ENCODE measurements around the gene GPC5.

GPC5 gene

DNA sequence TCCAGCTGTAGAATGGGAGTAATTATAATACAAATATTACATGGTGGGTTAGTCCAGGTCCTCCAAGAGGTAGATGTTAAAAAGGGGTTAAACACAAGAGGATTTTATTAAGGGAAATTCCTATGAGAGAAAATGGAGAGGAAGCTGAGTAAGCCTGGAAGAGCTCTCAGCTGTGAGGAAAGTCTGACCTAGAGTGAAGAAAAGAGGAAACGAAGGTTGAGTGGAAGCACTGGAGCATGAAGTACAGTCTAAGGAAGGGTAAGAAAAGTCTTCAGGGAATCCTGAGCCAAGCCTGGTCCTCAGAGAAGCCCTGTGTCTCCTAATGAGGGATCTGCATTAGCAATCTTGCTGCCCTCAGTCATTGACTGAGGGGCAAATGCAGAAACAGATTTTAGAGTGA, 506.2 kb downstream of the GPC5 start:
- DNase-seq = no peak

DNA sequence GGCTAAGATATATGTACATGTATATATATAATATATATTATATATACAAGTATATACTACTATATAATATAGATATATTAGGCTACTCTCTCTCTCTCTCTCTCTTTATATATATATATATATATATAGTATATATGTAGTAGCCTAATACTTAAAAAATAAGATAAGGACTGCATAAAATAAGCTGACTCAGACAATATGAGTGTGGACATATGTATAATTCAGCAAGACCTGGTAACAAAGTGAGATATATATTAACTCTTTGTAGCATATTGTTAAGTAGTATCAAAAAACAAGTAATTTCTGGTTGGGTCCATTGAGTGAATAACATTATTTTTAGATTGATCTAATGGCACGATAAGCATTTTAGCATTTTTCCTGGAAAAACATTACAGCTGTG, 509.0 kb downstream of the GPC5 start:
- no peak for DNase-seq

DNA sequence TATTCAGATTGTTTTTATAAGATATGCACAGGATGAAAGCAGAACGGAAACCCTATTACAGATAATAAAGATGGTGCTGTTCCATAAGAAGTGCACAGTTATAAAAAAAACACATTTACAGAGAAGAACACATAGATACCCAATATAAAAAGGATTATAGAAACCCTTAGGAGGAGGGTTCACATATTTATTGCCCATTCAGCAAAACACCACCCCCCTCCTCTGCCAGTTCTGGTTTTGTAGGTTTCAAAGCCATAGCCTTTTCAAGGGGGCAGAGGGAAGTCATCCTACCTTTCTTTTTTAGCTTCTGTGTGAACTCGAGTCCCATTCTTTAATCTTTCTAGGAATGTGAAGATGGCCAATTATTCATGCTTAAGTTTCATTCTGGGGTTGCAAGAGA, 511.2 kb downstream of the GPC5 start:
- no peak for DNase-seq

DNA sequence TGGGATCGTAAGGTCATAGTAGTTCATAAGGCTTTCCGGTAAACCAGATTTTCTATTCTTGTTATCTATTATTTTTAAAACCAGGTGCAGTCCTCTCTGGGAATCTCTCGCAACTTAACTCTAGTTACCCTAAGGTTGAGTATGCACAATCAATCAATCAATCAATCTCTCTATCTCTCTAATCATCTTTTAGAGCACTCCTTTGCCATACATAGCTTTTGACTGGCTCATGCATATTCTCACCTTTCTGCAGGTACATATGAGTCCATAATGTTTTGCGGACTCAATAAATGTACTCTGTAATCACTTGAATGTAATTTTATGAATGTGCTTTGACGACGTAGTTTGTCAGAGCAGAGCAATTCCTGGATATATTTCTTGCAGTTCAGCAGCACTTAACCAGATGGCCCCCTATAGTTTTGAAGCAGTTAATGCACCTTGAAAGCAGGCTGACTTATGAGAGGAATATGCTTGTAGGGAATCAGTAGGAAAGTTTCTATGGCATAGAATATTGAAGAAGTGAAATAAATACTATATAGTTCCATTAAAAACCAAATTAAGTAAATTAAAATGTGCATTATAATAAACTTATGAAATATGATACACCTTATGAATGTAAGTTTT, 524.7 kb downstream of the GPC5 start:
- no peak for DNase-seq

DNA sequence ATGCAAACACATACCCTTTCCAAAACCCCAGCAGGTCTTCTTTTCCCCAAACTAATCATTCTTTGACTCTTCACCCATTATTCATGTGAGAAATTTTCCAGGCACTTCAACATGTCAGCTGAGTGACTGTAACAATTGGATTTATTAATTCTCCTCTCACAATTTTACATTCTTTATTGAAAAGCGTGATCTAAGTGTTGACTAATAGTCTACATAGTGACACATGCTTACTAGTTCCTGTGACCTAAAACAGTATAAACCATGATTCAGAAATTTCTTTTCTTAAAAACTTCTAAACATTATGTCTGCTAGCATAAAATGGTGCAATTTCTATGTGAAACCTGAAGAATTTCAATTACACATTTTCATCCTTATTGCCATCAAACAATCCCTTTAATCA, 532.3 kb downstream of the GPC5 start:
- DNase-seq = no peak

DNA sequence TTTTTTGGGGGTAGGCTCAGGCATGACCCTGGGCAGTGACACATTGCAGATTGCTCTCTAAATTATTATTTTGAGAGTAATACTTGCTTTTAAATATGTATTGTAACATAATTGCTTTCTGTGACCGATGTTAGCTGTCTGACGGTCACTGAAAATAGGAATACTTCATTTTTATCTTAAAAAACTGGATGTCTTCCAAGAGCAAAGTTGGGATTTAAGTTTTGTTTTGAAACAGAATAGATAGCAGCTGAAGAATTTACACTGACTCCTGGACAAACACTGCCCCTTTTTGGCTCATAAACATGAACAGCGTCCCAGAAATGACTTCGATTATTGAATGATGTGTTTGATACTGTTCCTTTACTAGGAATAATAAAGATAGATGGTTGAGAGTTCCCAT, 535.9 kb downstream of the GPC5 start:
- no peak for DNase-seq

DNA sequence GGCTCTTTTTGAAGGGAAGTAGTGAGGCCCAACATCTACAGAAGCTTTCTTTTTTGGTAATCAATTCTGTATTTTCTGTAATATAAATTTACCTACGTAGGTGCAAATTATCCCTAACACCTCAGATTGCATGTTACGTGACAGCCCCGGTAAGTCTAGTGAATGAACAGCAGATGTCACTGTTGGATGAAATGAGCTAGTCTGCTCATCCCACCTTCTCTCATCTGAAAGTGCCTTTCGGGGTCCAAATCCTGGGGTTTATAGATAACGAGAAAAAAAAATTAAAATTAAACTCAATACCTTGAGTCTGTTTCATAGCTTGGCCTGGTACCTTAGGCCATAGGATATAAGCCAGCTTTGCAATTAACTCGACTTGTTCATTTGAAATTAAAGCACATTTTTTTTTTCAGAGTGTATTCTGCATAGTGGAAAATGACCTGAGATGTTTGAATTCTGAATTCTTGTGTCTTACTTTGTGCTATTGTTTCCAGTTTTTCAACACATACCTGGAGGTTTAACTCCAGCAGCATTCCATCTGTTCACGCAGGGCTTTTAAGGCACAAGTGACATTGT, 548.2 kb downstream of the GPC5 start:
- no peak for DNase-seq

DNA sequence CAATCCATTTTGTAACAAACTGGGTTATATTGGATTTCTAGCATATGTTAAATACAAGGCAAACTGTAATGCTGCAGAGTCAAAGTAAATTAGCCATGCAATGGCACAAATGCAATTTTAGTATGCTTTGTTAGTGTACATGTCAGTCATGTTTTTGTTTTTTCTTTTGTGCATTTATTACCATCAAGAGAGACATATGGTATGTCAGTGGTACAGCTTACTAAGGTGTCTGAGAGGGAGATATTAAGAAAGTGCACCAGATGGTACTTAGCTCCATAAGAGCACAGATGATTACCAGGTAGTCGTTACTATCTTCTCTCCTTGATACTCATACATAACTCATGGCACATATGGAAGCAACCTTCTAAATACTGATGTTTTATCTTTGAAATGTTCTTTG, 550.3 kb downstream of the GPC5 start:
- DNase-seq = no peak

DNA sequence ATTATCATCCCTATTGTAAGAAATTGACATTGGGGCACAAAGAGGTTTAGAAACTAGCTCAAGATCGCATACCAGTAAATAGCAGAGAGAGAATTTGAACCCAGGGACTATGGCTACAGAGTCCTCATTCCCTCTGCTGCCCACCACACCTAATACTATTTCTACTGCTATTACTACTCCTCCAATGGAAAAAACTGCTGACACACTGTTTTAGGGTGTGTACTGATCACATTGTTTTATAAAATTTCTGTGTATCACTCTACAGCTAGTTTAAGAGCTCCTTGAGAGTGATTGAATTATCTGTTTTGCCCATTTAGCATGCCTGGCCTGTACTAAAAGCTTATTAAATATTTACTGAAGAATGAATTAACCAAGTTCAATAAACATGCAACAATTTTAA, 552.4 kb downstream of the GPC5 start:
- no peak for DNase-seq

DNA sequence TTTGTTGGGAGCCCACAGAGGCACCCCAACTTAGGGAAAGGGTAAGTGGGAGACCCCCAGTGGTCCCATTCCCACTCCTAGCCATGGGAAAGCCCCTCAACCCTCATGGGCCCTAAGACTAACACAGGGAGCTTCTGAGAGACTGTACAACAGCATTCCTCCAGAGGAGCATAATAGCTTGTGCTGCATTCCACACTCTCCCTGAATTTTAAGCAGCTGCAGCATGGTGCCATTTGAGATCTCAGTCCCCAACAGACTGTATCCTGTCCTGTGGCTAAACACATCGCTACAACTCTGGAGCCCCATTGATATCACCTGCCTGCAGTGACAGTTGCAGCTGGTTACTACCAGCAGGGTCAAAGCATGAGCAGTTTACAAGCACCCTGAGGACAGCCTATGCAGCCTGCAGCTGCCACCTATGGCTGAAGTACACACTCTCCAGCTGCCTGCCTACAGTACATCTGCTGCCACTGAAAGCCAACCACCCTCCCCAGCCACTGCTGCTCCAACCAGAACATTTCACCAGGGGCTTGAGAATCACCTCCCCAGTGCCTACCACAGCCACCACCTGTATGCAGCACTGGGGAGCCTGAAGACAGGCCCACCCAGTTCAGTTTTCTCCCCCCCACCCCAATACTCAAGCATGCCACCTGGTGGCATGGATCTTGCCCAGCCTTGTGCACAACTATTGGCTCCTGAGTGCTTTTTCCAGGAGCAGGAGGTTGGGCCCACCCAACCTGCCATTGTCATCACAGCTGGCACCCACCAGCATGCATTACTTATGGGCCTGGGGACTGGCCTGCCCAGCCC, 557.3 kb downstream of the GPC5 start:
- no peak for DNase-seq

DNA sequence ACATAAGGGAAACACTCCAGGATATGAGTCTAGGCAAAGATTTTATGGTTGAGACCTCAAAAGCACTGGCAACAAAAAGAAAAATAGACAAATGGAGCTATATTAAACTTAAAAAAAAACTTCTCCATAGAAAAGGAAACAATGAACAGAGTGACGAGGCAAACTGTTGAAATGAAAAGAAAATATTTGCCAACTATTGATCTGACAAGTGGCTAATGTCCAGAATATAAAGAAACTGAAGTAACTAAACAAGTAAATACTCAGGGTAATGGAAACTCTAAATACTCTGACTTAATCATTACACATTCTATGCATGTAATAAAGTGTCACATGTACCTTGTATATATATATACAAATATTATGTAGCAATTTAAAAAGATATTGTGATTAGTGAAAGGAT, 562.5 kb downstream of the GPC5 start:
- DNase-seq = no peak

DNA sequence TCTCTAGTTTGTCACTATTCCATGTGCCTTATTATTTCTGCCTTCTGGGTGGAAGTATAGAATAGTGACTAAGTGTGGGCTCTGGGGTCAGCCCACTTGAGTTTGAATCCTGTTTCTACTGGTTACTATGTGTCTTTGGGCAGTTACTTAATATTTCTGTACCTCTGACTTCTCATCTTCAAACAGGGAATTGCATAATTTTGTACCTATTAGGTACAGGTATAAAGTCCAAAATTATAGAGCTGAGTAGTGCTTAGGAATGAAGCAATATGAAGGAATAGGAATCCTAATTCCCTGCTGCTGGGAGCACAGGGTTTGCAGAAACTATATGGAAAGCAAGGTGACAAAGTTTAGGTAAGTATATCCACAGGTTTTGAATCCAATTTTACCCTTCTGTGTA, 564.5 kb downstream of the GPC5 start:
- no peak for DNase-seq

DNA sequence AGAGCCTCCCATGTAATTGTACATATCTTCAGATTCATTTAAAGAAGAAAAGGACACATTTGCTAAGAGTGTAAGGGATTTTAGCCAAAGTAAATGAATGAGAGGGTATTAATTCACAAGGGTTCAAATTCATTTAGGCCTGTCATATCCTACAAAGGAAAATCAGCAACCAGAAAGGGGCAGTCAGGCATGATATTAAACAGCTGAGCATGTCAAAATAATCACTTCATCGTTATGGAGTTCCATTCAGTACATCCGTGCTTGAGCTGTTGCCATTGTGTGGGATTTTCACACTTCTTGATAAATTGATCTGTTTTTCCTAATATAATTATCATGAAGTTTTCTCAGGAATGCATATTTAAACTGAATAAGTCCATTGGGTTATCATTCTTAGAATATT, 567.1 kb downstream of the GPC5 start:
- no peak for DNase-seq

DNA sequence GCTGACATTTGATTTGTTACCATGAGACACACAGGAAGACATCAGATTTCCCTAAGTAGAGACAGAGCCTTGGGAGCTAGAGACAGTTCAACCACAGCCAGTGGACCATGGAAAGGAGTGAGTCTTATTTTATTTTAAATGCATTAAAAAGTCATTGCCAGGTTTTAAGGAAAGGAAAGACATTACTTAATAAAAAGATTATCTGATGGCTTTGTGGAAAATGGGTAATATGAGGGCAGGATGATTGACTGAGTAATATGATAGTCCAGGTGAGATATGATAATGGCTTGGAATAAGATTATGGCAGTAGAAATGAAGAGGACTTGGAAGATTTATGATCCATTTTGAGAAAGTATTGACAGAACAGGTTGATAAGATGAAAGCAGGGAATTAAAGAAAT, 580.1 kb downstream of the GPC5 start:
- DNase-seq = no peak

DNA sequence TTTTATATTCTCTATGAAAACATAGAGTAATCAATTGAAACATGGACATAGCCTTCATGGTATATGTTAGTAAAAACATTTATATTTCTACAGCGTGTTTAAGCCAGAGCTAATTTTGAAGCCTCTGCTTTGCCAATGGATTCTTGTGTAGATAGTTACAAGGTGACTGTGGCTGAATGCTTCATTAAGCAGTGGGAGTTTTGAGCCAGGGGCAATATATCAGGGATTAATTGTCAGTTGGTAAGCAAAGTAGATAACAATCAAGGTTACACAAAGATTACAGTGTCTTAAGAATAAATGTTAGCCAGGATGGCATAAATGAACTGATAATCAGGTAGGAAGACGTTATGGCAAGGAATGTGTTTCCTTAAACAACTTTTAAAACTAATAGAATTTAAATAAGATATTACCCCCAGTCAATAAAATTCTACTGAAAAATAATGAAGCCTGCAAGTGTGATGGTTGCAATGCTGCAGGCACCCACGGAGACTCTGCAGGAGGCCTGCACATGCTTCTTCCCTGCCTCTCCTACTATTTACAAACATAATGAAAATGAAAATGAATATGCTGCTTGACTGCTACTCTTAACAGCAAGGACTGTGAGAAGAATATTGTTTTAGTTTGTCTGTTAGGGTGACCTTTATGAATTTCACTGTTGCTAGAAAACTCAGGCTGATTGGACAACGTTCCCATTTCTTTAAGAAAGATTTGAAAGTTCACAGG, 588.5 kb downstream of the GPC5 start:
- no peak for DNase-seq

DNA sequence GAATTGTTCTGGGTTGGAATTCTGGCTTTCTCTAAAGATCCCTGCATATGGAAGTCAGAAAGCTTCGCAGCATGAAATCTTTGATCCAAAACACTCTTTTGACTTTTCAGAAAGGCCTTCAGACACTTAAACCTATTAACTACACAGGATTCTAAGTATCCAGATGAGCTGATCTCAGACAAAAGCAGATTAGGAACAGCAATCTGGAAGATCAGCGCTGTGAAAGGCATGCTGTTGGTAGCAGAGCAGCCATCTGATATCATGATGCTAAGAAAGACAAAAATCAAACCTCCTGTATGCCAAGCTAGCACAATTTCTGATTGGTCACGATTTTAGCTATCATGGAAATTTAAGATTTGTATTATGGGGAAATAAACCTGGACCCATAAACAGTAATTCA, 589.9 kb downstream of the GPC5 start:
- DNase-seq = no peak

DNA sequence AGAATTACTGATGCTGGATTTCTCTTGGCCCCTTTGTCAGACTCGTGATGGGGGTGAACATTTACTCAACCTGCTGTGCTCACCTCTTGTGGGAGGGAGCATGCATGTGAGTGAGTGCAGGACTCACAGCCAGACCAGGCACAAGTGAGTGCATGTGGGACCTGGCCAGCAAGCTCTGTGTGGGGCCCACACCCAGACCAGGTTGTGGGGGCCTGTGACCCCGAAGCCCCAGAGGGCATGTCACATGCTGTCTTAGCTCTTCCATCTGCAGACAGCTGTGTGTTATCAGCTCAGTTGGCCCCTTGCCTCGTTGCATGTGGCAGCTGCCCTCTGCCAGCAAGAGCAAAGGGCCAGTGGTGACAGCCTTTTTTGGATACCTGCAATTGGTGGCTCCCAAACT, 614.4 kb downstream of the GPC5 start:
- DNase-seq = no peak

DNA sequence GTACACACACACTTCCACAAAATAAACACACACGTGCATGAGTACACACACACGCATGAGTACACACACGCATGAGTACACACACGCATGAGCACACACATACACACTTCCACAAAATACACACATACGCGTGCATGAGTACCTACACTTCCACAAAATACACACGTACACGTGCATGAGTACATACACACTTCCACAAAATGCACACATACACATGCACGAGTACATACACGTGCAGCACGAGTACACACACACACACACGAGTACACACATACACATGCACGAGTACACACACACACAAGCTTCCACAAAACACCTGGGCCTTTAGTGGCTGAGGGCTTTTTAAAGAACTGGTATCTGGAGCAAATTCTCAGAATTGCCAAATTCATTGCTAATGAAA, 619.3 kb downstream of the GPC5 start:
- DNase-seq = no peak

DNA sequence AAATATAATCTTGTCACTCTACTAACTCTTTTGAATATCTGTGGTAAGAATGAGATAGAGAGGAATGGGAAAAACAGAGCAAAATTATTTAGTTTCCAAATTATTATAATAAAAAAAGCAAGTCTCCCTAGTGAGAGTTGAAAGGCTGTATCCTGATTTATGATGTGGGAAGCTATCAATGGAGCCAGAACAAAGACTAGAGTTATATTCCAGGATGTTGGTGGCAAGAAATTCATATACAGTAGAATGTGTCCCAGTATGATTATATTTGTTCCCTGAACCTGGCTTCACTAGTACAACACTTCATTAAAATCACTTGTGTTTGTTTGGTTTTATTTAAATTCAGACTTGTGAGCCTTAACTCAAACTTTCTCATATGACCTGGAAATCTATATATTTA, 630.3 kb downstream of the GPC5 start:
- no peak for DNase-seq

DNA sequence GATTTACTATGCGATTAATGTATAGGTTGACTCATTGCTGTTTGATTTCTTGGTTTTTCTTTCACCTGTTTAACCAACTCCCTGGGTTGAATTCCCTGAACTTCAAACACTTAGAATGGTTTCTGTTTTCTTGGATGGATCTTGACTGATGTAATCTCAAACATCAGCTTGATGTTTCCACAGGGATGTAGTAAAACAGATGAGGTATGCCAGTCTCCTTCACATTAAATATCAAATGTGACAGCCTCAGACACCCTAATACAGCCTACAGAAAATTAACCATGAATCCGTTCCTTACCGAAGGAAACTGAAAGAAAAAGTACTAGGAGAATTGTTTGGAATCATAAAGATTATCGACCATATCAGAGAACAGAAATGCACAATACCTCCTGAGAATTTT, 631.2 kb downstream of the GPC5 start:
- DNase-seq = no peak

DNA sequence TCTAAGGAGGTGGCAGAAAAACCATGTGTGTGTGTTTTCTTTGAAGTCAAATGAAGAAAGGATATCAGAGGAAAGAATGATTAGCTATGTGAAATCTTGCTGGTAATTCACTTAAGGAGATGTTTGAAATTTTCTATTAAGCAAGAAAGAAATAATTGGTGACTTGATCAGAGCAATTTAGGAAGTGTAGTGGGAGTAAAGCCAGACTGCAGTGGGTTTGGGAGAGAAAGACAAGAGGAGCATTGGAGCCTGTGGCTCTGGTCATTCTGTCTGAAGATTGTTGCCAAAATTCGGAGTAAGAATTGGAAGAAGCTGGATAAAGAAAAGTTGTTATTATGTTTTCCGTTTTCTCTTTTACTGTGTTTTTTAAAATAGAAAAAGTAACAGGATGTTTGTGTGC, 640.5 kb downstream of the GPC5 start:
- DNase-seq = no peak

DNA sequence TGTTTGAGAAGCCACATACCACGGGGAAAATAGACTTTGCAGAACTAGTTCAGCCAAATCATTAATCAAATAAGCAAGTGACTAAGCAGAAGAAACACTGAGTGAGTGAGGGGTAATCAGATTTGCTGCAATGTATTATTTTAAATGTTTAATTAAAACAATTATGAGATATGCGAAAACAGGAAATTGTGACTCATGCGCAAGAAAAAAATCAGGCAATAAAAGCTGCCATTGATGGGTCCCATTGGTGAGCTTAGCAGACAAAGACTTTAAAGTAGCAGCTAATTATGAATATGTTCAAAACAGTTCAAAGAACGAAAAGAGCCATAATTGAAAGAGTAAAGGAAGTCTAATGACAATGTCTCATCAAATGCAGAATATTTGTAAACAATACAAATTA, 644.1 kb downstream of the GPC5 start:
- no peak for DNase-seq

DNA sequence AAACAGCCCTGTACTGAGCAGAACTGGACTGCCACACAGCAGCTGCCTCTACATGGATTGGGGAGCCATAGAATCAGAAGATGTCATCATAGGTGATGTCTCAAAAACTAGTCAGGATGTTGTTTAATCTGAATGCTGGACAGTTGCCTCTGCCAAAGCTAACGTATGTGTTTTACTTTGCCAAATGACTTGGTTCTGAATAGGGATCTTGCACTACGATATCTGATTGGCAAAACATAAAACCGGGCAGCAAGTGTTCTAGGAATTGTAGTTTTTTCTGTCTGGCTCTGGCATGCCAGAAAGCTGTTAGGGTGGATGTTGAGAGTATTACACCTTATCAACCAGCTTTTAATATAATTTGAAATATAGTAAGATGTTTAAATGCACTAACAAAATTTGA, 645.9 kb downstream of the GPC5 start:
- DNase-seq = no peak

DNA sequence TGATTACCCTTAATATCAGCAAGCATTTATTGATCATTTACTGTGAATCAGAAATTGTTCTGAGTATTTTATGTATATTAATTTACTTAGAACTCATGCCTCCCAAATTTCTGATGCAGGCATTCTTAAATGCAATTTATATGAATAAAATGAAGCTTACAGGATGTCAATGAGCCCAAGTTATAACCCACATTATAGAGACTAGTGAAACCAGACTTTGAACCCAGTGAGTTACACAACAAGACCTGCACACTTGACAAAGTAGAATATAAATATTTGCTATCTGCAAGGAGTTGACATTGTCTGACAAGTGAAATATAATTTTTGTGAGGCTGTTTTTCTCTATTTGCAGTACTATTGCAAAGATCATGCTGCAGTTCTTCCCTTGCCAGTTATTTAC, 656.0 kb downstream of the GPC5 start:
- no peak for DNase-seq
